ENCODE results near the gene RTN1. TPM values are rescaled to one million over a fixed set of nuclear protein-coding genes. Genes with fewer than 3 reads are reported as not detected.
A peak's percentile ranks its signal among the peaks of the same experiment; 100 is the strongest.

Gene RTN1
- polyA plus RNA-seq, 1 of the 3 experiments (the other 2 are of a cell fraction) = 1.6 TPM

- Histone ChIP-seq H3K27ac (ENCODE audit: low read depth in 2 of 2, low read length in 1 of 2) (no peak overlapping the region), H3K79me2 (ENCODE audit: insufficient read depth) (no peaks in the 10 kb centered on the region), H3K36me3 (replicated peaks in 1 of 2; ENCODE audit: control insufficient read depth in 1 of 2, insufficient read depth in 2 of 2, low read length in 1 of 2) (no peaks in the 10 kb centered on the region), H3K9me3 (no peaks in the 10 kb centered on the region), H3K4me2 (no peak overlapping the region), H3K27me3 (ENCODE audit: insufficient read depth) (no peaks in the 10 kb centered on the region), H2AFZ (ENCODE audit: low read depth) (no peak overlapping the region), H3K4me1 (ENCODE audit: control insufficient read depth in 1 of 2, insufficient read depth in 2 of 2, low read depth in 1 of 2, low read length in 1 of 2) (peaks cover 2 to 13% of the 10 kb centered on the region in 2 experiments; a peak in 3 of 4 replicates), H3K9me2 (no peaks in the 10 kb centered on the region), H3K4me3 (ENCODE audit: low read depth in 2 of 2, low read length in 1 of 2) (no peak overlapping the region), H3K9ac (no peak overlapping the region), H4K20me1 (ENCODE audit: insufficient read depth) (no peaks in the 10 kb centered on the region), H3F3A (replicated peaks; ENCODE audit: insufficient read depth) (no peaks in the 10 kb centered on the region)
- ChIA-PET CTCF (interaction anchor here (1.5 kb wide), 2 partner anchors 108 to 126 kb away, joined by 3 to 6 read pairs; no protein-coding TSS in a partner anchor), POLR2A (no interaction called here)
- whole genome bisulfite sequencing (ENCODE audit: low lambda C conversion rate) = 3% methylated on average over 2 of the region's 2 CpGs
- TF ChIP-seq GATA2 (CRISPR knock-in tag; IDR thresholded peaks at IDR 0.05) (peak; percentile 61), RCOR1 (IDR thresholded peaks at IDR 0.05; ENCODE audit: low read length) (peak; percentile 94), FOXJ3 (CRISPR knock-in tag; IDR thresholded peaks at IDR 0.05) (0 out of 2 replicates have a peak, but pooled peaks have one; percentile 22), PBX3 (IDR thresholded peaks at IDR 0.05) (peak; percentile 52), TEAD4 (IDR thresholded peaks at IDR 0.05; ENCODE audit: borderline replicate concordance, insufficient read depth) (0 out of 2 replicates have a peak, but pooled peaks have one; percentile 17), EP300 (IDR thresholded peaks at IDR 0.05; ENCODE audit: borderline replicate concordance in 1 of 2, low read depth in 1 of 2, low read length in 1 of 2) (peak in 1 of 2 experiments; percentile 79; a peak in 2 of 4 replicates), USF2 (IDR thresholded peaks at IDR 0.05; ENCODE audit: borderline replicate concordance, low read depth, low read length) (no peak), CHD2 (IDR thresholded peaks at IDR 0.05; ENCODE audit: low read length, partially characterized antibody) (peak; percentile 41), TAF1 (IDR thresholded peaks at IDR 0.05; ENCODE audit: borderline replicate concordance, low read depth, low read length) (no peak), NFIC (IDR thresholded peaks at IDR 0.05; ENCODE audit: borderline replicate concordance) (peak; percentile 9; the same call in 1 of the 2 replicates), JUND (IDR thresholded peaks at IDR 0.05) (0 out of 2 replicates have a peak, but pooled peaks have one; percentile 15), MXI1 (IDR thresholded peaks at IDR 0.05; ENCODE audit: low read depth, low read length) (no peak), TCF12 (IDR thresholded peaks at IDR 0.05) (peak; percentile 24; the same call in 1 of the 2 replicates)
- peak; percentile 50 for DNase-seq
Observed at GRCh38 chr14:59771577-59771976, 99.0 kb downstream of the RTN1 start.

- peaks cover 2 to 13% of the 10 kb centered on the region in 2 experiments; a peak in 3 of 4 replicates for H3K4me1 ChIP-seq (ENCODE audit: control insufficient read depth in 1 of 2, insufficient read depth in 2 of 2, low read depth in 1 of 2, low read length in 1 of 2)
- H2AFZ ChIP-seq (ENCODE audit: low read depth) = no peak overlapping the region
- no peaks in the 10 kb centered on the region for H3K9me3 ChIP-seq
- ChIA-PET POLR2A (no interaction called here), CTCF (no interaction called here)
- 50% methylated on average over 2 of the region's 2 CpGs for WGBS (ENCODE audit: low lambda C conversion rate)
- H3K9ac ChIP-seq = no peak overlapping the region
- H3K27ac ChIP-seq (ENCODE audit: low read depth in 2 of 2, low read length in 1 of 2) = no peak overlapping the region
- H3K9me2 ChIP-seq = no peaks in the 10 kb centered on the region
- H3K36me3 ChIP-seq (replicated peaks in 1 of 2; ENCODE audit: control insufficient read depth in 1 of 2, insufficient read depth in 2 of 2, low read length in 1 of 2) = no peaks in the 10 kb centered on the region
- H3K4me3 ChIP-seq (ENCODE audit: low read depth in 2 of 2, low read length in 1 of 2) = no peak overlapping the region
- H3K27me3 ChIP-seq (ENCODE audit: insufficient read depth) = no peaks in the 10 kb centered on the region
- TF ChIP-seq IRF3 (IDR thresholded peaks at IDR 0.05; ENCODE audit: low read depth, low read length) (no peak), SMC3 (IDR thresholded peaks at IDR 0.05; ENCODE audit: low read depth, low read length) (no peak), EP300 (IDR thresholded peaks at IDR 0.05; ENCODE audit: borderline replicate concordance in 1 of 2, low read depth in 1 of 2, low read length in 1 of 2) (no peak), TEAD4 (IDR thresholded peaks at IDR 0.05; ENCODE audit: borderline replicate concordance, insufficient read depth) (no peak), POLR2AphosphoS5 (IDR thresholded peaks at IDR 0.05; ENCODE audit: low read depth, low read length) (no peak), MEF2A (IDR thresholded peaks at IDR 0.05; ENCODE audit: borderline replicate concordance, low read depth) (no peak)
- H3F3A ChIP-seq (replicated peaks; ENCODE audit: insufficient read depth) = no peaks in the 10 kb centered on the region
- no peak overlapping the region for H3K4me2 ChIP-seq
- H3K79me2 ChIP-seq (ENCODE audit: insufficient read depth) = no peaks in the 10 kb centered on the region
- DNase-seq = no peak
- H4K20me1 ChIP-seq (ENCODE audit: insufficient read depth) = no peaks in the 10 kb centered on the region
Observed at GRCh38 chr14:59769586-59769985, 101.0 kb downstream of the RTN1 start.
